Measurements from ENCODE around the gene ABCG4. TPM values are rescaled to one million over a fixed set of nuclear protein-coding genes. Genes with fewer than 3 reads are reported as not detected.
"Not testable (repeated sequence)": the region's sequence is repeated elsewhere in the genome, so short reads cannot be mapped to it uniquely, and the experiment has no call there.

The ABCG4 gene
- 0.15 TPM for total RNA-seq
- long read RNA-seq: 0 reads

DNA sequence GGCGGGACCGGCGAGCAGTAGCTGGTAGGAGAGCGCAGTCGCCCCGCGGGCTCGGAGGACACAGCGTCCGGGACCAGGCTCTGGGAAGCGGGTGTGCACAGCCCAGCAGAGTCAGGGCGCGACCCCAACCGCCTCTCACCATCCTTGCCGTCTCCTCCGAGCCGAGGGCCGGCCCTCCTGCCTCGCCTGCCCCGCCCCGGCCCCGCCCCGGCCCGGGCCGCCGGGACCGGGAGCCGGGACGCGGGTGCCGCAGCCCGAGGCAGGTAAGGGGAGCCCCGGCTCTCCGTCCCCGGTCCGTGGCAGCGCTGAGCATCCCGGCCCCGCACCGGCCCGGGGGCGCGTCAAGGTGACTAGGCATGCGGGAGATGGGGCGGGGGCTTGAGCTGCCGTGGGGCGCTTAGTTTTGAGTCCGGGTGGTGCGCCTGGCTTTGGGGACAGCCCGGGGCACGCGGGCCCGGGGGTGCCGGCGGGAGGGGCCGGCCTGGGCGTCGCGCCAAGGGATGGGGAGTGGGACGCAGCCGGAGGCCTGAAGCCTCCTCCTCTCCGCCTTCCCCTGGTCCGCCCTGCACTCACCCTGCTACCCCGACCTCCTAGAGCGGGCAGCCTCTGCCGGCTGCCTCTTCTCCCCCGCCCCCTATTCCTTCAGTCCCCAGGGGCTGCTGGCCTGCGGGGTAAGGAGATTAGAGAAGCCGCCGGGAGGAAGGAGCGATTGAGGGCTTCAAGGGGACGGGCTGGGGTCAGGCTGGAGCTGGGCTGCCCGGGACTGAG lies at the start of gene ABCG4:
ABCG4 (plus strand) TSS at position 35 of the 768 bp plus-strand sequence. CDS start 914 bp downstream, outside the sequence.
- H3K36me3 ChIP-seq: no peaks in the 10 kb centered on the region
- TF ChIP-seq, protein P1, sequence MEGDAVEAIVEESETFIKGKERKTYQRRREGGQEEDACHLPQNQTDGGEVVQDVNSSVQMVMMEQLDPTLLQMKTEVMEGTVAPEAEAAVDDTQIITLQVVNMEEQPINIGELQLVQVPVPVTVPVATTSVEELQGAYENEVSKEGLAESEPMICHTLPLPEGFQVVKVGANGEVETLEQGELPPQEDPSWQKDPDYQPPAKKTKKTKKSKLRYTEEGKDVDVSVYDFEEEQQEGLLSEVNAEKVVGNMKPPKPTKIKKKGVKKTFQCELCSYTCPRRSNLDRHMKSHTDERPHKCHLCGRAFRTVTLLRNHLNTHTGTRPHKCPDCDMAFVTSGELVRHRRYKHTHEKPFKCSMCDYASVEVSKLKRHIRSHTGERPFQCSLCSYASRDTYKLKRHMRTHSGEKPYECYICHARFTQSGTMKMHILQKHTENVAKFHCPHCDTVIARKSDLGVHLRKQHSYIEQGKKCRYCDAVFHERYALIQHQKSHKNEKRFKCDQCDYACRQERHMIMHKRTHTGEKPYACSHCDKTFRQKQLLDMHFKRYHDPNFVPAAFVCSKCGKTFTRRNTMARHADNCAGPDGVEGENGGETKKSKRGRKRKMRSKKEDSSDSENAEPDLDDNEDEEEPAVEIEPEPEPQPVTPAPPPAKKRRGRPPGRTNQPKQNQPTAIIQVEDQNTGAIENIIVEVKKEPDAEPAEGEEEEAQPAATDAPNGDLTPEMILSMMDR (IDR thresholded peaks at IDR 0.05): no peak
- H3K4me1 ChIP-seq: peaks cover 12% of the 10 kb centered on the region
- intact Hi-C loops (cut with DNase I): no loop called here
- H3K27ac ChIP-seq: no peak within 1 kb of the TSS
- ATAC-seq: peak; percentile 51 to 67
- H3K4me3 ChIP-seq: peak within 1 kb of the TSS; percentile 68
- no peaks in the 10 kb centered on the region for H3K9me3 ChIP-seq
- DNase-seq: peak; percentile 59
- H3K27me3 ChIP-seq (ENCODE audit: low read depth): peaks cover 38% of the 10 kb centered on the region

DNA sequence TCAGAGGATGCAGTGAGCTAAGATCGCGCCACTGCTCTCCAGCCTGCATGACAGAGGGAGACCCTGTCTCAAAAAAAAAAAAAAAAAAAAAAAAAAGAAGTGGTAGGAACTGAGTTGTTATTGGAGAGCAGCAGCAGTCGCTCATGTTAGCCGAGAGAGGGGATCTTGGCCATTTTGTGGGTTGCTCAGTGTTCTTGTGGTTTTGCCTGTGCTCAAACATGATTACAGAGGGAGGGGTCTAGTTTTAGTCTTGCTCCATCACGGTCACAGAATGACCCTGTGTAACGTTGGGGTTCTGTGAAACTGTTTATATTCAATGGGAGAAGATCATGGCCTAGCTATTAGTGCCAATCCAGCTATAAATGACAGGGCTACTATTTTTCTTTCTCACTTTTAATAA lies 49.1 kb upstream of the ABCG4 start:
- H3K27ac ChIP-seq: no peak overlapping the region
- DNase-seq (no peak), ATAC-seq (no peak)

DNA sequence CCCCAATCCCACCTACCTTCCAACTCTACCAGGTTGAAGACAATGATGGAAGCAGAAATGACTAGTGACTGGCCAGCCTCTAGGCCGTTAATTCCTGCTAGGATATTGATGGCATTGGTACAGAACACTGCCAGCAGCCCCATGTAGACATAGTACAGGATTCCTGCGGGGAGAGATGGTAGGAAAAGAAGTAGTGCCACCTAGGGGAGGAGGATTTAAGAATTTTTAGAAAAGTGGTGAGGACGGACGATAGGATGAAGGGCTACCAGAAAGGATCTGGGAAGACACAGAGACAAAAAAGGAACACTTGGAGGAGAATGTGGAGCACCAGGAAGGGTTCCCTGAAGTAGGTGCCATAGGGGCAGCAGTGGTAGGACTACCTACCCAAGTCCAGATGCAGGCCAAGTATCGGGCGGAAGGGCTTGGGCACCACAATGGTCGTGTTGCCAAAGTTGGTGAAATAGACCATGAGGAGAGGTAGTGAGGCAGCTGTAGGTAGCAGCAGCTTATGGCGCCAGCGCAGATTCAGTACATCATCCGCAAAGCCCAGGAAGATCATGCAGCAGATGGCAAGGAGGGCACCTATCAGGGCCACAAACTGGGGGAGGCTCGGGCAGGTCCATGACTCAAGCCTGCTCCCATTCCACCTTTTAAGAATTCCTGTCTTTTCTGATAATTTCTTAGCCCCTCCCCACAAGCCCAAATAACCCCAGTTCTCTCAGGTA lies 48.4 kb upstream of the ABCG4 start:
- ATAC-seq (no peak), DNase-seq (no peak)
- intact Hi-C loops (cut with DNase I): no loop called here
- Histone ChIP-seq H3K27ac (no peak overlapping the region), H3K4me3 (peak overlapping the region; percentile 95), H3K9me3 (no peaks in the 10 kb centered on the region), H3K4me1 (peaks cover 34% of the 10 kb centered on the region), H3K36me3 (peaks cover 25% of the 10 kb centered on the region), H3K27me3 (ENCODE audit: low read depth) (no peaks in the 10 kb centered on the region)
- TF ChIP-seq, protein P1 (IDR thresholded peaks at IDR 0.05): peak; percentile 21

More for the DNA sequence above, 49.1 kb upstream of the ABCG4 start:
- peaks cover 25% of the 10 kb centered on the region for H3K36me3 ChIP-seq
- H3K4me1 ChIP-seq: peaks cover 34% of the 10 kb centered on the region
- intact Hi-C loops (cut with DNase I): no loop called here
- no peaks in the 10 kb centered on the region for H3K9me3 ChIP-seq
- TF ChIP-seq, protein P1 (IDR thresholded peaks at IDR 0.05): no peak
- H3K27me3 ChIP-seq (ENCODE audit: low read depth): no peaks in the 10 kb centered on the region
- no peak overlapping the region for H3K4me3 ChIP-seq

DNA sequence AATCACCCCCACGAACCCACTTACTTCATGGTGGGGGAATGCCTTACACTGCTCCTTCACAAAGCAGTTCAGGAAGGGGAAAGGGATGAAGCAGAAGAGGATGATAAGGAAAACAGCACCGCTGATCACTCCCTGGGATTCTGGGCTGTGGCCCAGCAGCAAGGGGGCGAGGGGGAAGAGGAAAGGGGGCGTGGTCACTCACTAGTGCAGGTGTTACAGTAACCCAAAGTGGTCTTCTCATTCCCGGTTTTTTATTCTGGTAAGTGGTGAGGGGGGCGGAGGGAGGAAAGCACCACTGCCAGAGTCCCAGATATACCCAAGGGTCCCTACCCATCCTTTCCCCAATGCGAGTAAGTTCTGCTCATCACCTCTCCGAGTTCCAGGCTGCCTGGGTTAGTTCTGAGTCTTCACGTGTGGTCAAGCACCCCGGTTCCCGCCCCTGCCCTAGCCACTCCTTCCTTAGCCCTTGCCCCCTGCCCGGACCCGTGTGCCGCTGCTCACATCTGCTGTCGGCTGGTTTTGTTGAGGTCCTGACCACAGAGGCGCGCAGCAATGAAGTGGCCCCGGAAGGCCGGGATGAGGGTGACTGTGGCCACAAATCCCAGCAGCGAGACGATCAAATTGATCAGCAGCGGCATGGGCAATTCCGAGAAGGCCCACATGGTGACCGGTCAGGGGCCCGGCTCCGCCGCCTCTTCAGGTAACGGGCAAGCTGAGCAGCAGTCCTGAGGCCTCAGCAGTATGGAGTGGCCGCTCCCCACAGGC lies 47.7 kb upstream of the ABCG4 start:
- TF ChIP-seq, protein P1 (IDR thresholded peaks at IDR 0.05): no peak
- peak; percentile 24 to 42 for ATAC-seq
- H3K4me3 ChIP-seq: peak overlapping the region; percentile 95

DNA sequence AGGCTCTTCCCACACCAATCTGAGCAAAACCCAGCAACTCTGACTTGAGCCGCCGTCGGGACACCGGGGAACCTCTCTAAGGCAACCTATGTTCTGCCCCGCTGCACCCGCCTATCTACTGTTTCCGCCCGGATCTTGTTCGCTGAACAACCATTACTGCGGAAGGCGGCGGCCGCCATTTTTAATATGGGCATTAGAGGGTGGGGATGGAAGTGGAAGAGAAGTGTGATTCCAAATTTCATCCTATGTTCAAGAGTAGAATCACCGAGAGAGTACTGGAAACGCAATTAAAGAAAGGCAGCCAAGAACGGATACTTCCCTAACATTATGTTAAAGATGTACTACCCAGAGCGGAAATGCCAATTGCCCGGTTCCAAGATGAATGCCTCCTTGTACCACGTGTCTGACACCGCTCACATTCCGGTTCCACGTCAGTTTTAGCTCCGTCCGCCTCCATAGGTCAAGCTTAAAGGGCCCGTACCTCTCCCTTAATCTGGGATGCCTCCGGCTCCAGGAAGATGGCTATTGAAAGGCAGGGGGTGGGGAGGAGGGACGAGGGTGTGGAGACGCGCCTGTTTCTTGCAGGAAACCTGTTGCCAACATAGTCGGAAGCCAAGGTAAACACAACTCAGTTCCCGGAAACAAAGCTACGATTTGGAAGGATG lies 47.0 kb upstream of the ABCG4 start, which contains the start of gene DPAGT1:
DPAGT1 (minus strand) TSS at position 95 of the 665 bp plus-strand sequence. CDS start 198 bp downstream, outside the sequence.
- Histone ChIP-seq H3K27me3 (ENCODE audit: low read depth) (no peaks in the 10 kb centered on the region), H3K4me3 (peak within 1 kb of the TSS; percentile 95), H3K4me1 (peaks cover 38% of the 10 kb centered on the region), H3K9me3 (no peaks in the 10 kb centered on the region), H3K27ac (peak within 1 kb of the TSS; percentile 96), H3K36me3 (peaks cover 19% of the 10 kb centered on the region)
- DNase-seq (peak; percentile 90), ATAC-seq (peak; percentile 94 to 97)
- TF ChIP-seq, protein P1 (IDR thresholded peaks at IDR 0.05): no peak
- intact Hi-C loops (cut with DNase I): no loop called here

More for the DNA sequence above, 47.7 kb upstream of the ABCG4 start:
- H3K36me3 ChIP-seq: peaks cover 25% of the 10 kb centered on the region
- no peaks in the 10 kb centered on the region for H3K9me3 ChIP-seq
- no peak for DNase-seq
- H3K27me3 ChIP-seq (ENCODE audit: low read depth): no peaks in the 10 kb centered on the region
- H3K4me1 ChIP-seq: peaks cover 31% of the 10 kb centered on the region
- peak overlapping the region; percentile 96 for H3K27ac ChIP-seq
- intact Hi-C loops (cut with DNase I): no loop called here

DNA sequence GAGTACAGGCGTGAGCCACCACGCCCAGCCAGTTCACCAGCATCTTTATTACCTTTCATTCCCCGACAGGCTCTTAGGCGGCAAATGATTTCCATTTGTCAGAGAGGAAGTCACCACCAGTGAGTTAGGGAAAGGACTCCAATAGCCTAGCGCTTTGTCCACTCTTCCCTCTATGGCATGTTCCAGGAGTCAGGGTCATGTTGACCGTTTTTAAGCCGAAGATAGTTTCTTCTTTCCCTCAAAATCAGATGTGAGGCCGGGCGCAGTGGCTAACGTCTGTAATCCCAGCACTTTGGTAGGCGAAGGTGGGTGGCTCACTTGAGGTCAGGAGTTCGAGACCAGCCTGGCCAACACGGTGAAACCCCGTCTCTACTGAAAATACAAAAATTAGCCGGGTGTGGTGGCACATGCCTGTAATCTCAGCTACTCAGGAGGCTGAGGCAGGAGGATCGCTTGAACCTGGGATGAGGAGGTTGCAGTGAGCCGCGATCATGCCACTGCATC lies 45.6 kb upstream of the ABCG4 start:
- ATAC-seq; DNase-seq; intact Hi-C loops (cut with DNase I); H3K36me3 ChIP-seq; H3K9me3 ChIP-seq; H3K27me3 ChIP-seq (ENCODE audit: low read depth): not testable (repeated sequence)
- peak overlapping the region; percentile 96 for H3K27ac ChIP-seq
- peaks cover 39% of the 10 kb centered on the region for H3K4me1 ChIP-seq
- peak overlapping the region; percentile 95 for H3K4me3 ChIP-seq

Data from lower lobe of right lung (tissue), 2 donors.